NOMO-1 treated with DMSO at 0.1 percent for 48 hours (cell line): Measurements from ENCODE around the gene VEPH1.
A peak's percentile ranks its signal among the peaks of the same experiment; 100 is the strongest.

ENCODE experiments used
- DNase-seq: peaks from one replicate; lab custom pipeline; 2025; ENCODE audit not compliant: unreplicated experiment; lab: John Stamatoyannopoulos, UW

Gene VEPH1

GRCh38 chr3:157311633-157312375 lies 191.4 kb downstream of the VEPH1 start:
- no peak for DNase-seq

- DNase-seq, result no peak
These were observed 192.7 kb downstream of the VEPH1 start for GRCh38 chr3:157310329-157311052.

GRCh38 chr3:157306502-157306901 lies 196.7 kb downstream of the VEPH1 start:
- no peak for DNase-seq

- no peak for DNase-seq
These were observed 197.8 kb downstream of the VEPH1 start for GRCh38 chr3:157305392-157305791.

- DNase-seq, result no peak
These were observed 201.5 kb downstream of the VEPH1 start for GRCh38 chr3:157301755-157302154.

- no peak for DNase-seq
These were observed 202.1 kb downstream of the VEPH1 start for GRCh38 chr3:157300981-157301663.

- DNase-seq, result no peak
These were observed 203.1 kb downstream of the VEPH1 start for GRCh38 chr3:157300094-157300493.

- DNase-seq, result no peak
These were observed 205.8 kb downstream of the VEPH1 start for GRCh38 chr3:157297328-157297915.

GRCh38 chr3:157294953-157295352 lies 208.3 kb downstream of the VEPH1 start:
- DNase-seq, result no peak

- no peak for DNase-seq
These were observed 208.7 kb downstream of the VEPH1 start for GRCh38 chr3:157294491-157294890.

- DNase-seq, result no peak
These were observed 212.4 kb downstream of the VEPH1 start for GRCh38 chr3:157290766-157291165.

- DNase-seq, result no peak
These were observed 217.2 kb downstream of the VEPH1 start for GRCh38 chr3:157285966-157286365.

GRCh38 chr3:157285141-157285540 lies 218.1 kb downstream of the VEPH1 start:
- DNase-seq, result no peak

GRCh38 chr3:157284688-157285087 lies 218.5 kb downstream of the VEPH1 start:
- no peak for DNase-seq

- DNase-seq, result no peak
These were observed 220.7 kb downstream of the VEPH1 start for GRCh38 chr3:157282261-157283191.

GRCh38 chr3:157280786-157281185 lies 222.4 kb downstream of the VEPH1 start:
- DNase-seq, result no peak

- no peak for DNase-seq
These were observed 222.9 kb downstream of the VEPH1 start for GRCh38 chr3:157280354-157280753.

GRCh38 chr3:157279237-157279636 lies 224.0 kb downstream of the VEPH1 start:
- peak; percentile 11 for DNase-seq

GRCh38 chr3:157276801-157277200 lies 226.4 kb downstream of the VEPH1 start:
- no peak for DNase-seq

- DNase-seq, result no peak
These were observed 227.4 kb downstream of the VEPH1 start for GRCh38 chr3:157275832-157276231.
